ENCODE measurements around the gene PCDHGA3.

- TF ChIP-seq EP300 (IDR thresholded peaks at IDR 0.05) (no peak), POLR2AphosphoS5 (IDR thresholded peaks at IDR 0.05) (no peak)
These were observed 24.4 kb upstream of the PCDHGA3 start for GRCh38 chr5:141319202-141319601.

Data from gastroesophageal sphincter (tissue), 2 donors.